Peyer's patch (tissue), 4 donors: ENCODE measurements around the gene MED13L.

Experiments used
- POLR2A ChIP-seq, 2 donors: fragments of 450-650 bp; IDR thresholded peaks; one replicate each; pipeline ENCODE4 v1.5.1; 2017; ENCODE audit warnings: antibody characterized with exemption in 2 of 2, mild to moderate bottlenecking in 2 of 2, moderate library complexity in 2 of 2
- TF ChIP-seq, protein P1 (sequence below), 6 experiments: fragments of 450-650 bp in 4 of 6; fragments of 200-600 bp in 2 of 6; sonication (generic) in 1 of 6; IDR thresholded peaks; one replicate each; pipeline ENCODE4 v1.5.1; 2017 to 2019; ENCODE audit warnings: antibody characterized with exemption in 6 of 6, mild to moderate bottlenecking in 3 of 6, moderate library complexity in 1 of 6

GRCh38 chr12:116213014-116213413 is 64.5 kb downstream of the MED13L start:
- TF ChIP-seq, protein P1, sequence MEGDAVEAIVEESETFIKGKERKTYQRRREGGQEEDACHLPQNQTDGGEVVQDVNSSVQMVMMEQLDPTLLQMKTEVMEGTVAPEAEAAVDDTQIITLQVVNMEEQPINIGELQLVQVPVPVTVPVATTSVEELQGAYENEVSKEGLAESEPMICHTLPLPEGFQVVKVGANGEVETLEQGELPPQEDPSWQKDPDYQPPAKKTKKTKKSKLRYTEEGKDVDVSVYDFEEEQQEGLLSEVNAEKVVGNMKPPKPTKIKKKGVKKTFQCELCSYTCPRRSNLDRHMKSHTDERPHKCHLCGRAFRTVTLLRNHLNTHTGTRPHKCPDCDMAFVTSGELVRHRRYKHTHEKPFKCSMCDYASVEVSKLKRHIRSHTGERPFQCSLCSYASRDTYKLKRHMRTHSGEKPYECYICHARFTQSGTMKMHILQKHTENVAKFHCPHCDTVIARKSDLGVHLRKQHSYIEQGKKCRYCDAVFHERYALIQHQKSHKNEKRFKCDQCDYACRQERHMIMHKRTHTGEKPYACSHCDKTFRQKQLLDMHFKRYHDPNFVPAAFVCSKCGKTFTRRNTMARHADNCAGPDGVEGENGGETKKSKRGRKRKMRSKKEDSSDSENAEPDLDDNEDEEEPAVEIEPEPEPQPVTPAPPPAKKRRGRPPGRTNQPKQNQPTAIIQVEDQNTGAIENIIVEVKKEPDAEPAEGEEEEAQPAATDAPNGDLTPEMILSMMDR (IDR thresholded peaks at IDR 0.05), result no peak
- TF ChIP-seq POLR2A (IDR thresholded peaks at IDR 0.05), result no peak
